Cardiac muscle cell (in vitro differentiated cells and primary cell): ENCODE data around the gene SLAMF6. TPM values are rescaled to one million over a fixed set of nuclear protein-coding genes. Genes with fewer than 3 reads are reported as not detected.
"Not testable (repeated sequence)": the region's sequence is repeated elsewhere in the genome, so short reads cannot be mapped to it uniquely, and the experiment has no call there.

ENCODE experiments used
- DNase-seq, 2 donors: peaks; one replicate each; pipeline versions ENCODE4 v3.0.0 to v3.0.0-alpha.2; 2010 to 2017; ENCODE audit warnings: low read depth in 1 of 2, low spot score in 1 of 2
- H3K27ac ChIP-seq: fragments of 200-600 bp; sonication (generic); 2 replicates; pipeline ENCODE4 v1.5.1; 2016
- H3K27me3 ChIP-seq: fragments of 200-600 bp; sonication (generic); 2 replicates; pipeline ENCODE4 v1.6.0; 2016; ENCODE audit warnings: control low read depth
- H3K36me3 ChIP-seq: fragments of 200-600 bp; sonication (generic); 2 replicates; pipeline ENCODE4 v1.5.1; 2016; ENCODE audit warnings: control low read depth
- H3K4me1 ChIP-seq: fragments of 200-600 bp; sonication (generic); 2 replicates; pipeline ENCODE4 v1.8.1; 2017; ENCODE audit warnings: low read depth, mild to moderate bottlenecking, mixed run types
- H3K4me3 ChIP-seq: fragments of 200-600 bp; sonication (generic); 2 replicates; pipeline ENCODE4 v1.5.1; 2016; ENCODE audit warnings: mild to moderate bottlenecking
- H3K9me3 ChIP-seq: fragments of 200-600 bp; sonication (generic); 2 replicates; pipeline ENCODE4 v1.5.1; 2017; ENCODE audit warnings: low read depth, mild to moderate bottlenecking, control low read depth
- CTCF ChIP-seq: IDR thresholded peaks from 2 replicates; pipeline ENCODE4 v1.5.1; 2012; ENCODE audit warnings: low read depth, mild to moderate bottlenecking, low read length
- polyA plus RNA-seq: library from polyadenylated mRNA; unstranded; fragments of >200 nt; fragmentation: Nextera tagmentation; extraction: Ambion mirVana; gene quantifications from 2 replicates; pipeline ENCODE4 v1.2.1, GENCODE V29; 2016
- total RNA-seq: library from RNA; depleted of rRNA; stranded (reverse); fragments of >200 nt; gene quantifications from 2 replicates; pipeline ENCODE4 v1.2.3, GENCODE V29; 2016

The SLAMF6 gene
- total and polyA plus RNA-seq, 2 experiments from 2014 or later: not detected

- Histone ChIP-seq H3K4me1 (no peaks in the 10 kb centered on the region), H3K27me3 (peaks cover 5% of the 10 kb centered on the region), H3K9me3 (no peaks in the 10 kb centered on the region), H3K27ac (no peak overlapping the region), H3K4me3 (no peak overlapping the region), H3K36me3 (no peaks in the 10 kb centered on the region)
- DNase-seq: no peak
- no peak for TF ChIP-seq CTCF
These were observed 34.6 kb downstream of the SLAMF6 start for GRCh38 chr1:160488347-160489058.

- TF ChIP-seq CTCF: no peak
- Histone ChIP-seq H3K9me3 (no peaks in the 10 kb centered on the region), H3K4me3 (no peak overlapping the region), H3K27me3 (peaks cover 5% of the 10 kb centered on the region), H3K4me1 (no peaks in the 10 kb centered on the region), H3K36me3 (no peaks in the 10 kb centered on the region), H3K27ac (no peak overlapping the region)
- DNase-seq: no peak
These were observed 36.6 kb downstream of the SLAMF6 start for GRCh38 chr1:160486453-160486852.

- Histone ChIP-seq H3K9me3 (no peaks in the 10 kb centered on the region), H3K36me3 (no peaks in the 10 kb centered on the region), H3K27ac (no peak overlapping the region), H3K4me1 (no peaks in the 10 kb centered on the region), H3K4me3 (no peak overlapping the region), H3K27me3 (peaks cover 3% of the 10 kb centered on the region)
- DNase-seq: no peak
- no peak for TF ChIP-seq CTCF
These were observed 39.4 kb downstream of the SLAMF6 start for GRCh38 chr1:160483505-160484185.

- no peaks in the 10 kb centered on the region for H3K27me3 ChIP-seq
- H3K36me3 ChIP-seq: no peaks in the 10 kb centered on the region
- TF ChIP-seq CTCF: no peak
- H3K9me3 ChIP-seq: no peaks in the 10 kb centered on the region
- H3K27ac ChIP-seq: no peak overlapping the region
- no peak overlapping the region for H3K4me3 ChIP-seq
- no peak for DNase-seq
- H3K4me1 ChIP-seq: no peaks in the 10 kb centered on the region
These were observed 41.0 kb downstream of the SLAMF6 start for GRCh38 chr1:160481979-160482596.

GRCh38 chr1:160480781-160481180 is 42.3 kb downstream of the SLAMF6 start:
- H3K4me3 ChIP-seq, H3K4me1 ChIP-seq, H3K27ac ChIP-seq, H3K9me3 ChIP-seq, H3K36me3 ChIP-seq, DNase-seq, H3K27me3 ChIP-seq: not testable (repeated sequence)

- not testable (repeated sequence) for H3K27ac ChIP-seq, DNase-seq, H3K4me3 ChIP-seq, H3K36me3 ChIP-seq, H3K9me3 ChIP-seq, H3K4me1 ChIP-seq, H3K27me3 ChIP-seq
These were observed 44.0 kb downstream of the SLAMF6 start for GRCh38 chr1:160479091-160479490.
